ENCODE data around the gene BHMT2. TPM values are rescaled to one million over a fixed set of nuclear protein-coding genes. Genes with fewer than 3 reads are reported as not detected.

BHMT2 gene
- total RNA-seq, 1 donor from 2014 or later, result 7.9 TPM

GRCh38 chr5:79032782-79033181 lies 36.8 kb upstream of the BHMT2 start:
- Histone ChIP-seq H3K27me3 (ENCODE audit: low read depth) (no peaks in the 10 kb centered on the region), H3K9me3 (replicated peaks) (peaks cover 10% of the 10 kb centered on the region), H3K27ac (replicated peaks) (no peak overlapping the region), H3K36me3 (no peaks in the 10 kb centered on the region), H3K4me1 (no peaks in the 10 kb centered on the region), H3K4me3 (no peak overlapping the region)
- no peak for DNase-seq
- no peak for TF ChIP-seq CTCF (IDR thresholded peaks at IDR 0.05; ENCODE audit: borderline replicate concordance)
- intact Hi-C loops (cut with micrococcal nuclease), result no loop called here

- H3K4me3 ChIP-seq, result no peak overlapping the region
- H3K36me3 ChIP-seq, result no peaks in the 10 kb centered on the region
- no peak for TF ChIP-seq CTCF (IDR thresholded peaks at IDR 0.05; ENCODE audit: borderline replicate concordance)
- DNase-seq, result no peak
- intact Hi-C loops (cut with micrococcal nuclease), result no loop called here
- H3K27ac ChIP-seq (replicated peaks), result no peak overlapping the region
- no peaks in the 10 kb centered on the region for H3K27me3 ChIP-seq (ENCODE audit: low read depth)
- H3K9me3 ChIP-seq (replicated peaks), result peaks cover 10% of the 10 kb centered on the region
- H3K4me1 ChIP-seq, result no peaks in the 10 kb centered on the region
Observed at GRCh38 chr5:79035237-79035636, 34.3 kb upstream of the BHMT2 start.

DNA sequence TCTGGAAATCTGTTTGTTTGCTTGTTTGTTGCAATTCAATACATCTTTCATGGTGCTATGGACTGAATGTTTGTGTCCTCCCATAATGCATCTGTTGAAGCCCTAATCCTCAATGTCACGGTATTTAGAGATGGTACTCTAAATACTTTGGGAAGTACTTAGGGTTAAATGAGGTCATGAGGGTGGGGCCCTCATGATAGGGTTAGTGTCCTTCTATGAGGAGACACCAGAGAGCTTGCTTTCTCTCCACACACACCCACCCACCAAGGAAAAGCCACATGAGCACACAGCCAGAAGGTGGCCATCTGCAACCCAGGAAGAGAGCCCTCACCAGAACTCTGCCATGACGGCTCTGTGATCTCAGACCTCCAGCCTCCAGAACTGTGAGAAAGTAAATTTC lies 32.8 kb upstream of the BHMT2 start:
- Histone ChIP-seq H3K9me3 (replicated peaks) (peaks cover 10% of the 10 kb centered on the region), H3K27ac (replicated peaks) (no peak overlapping the region), H3K27me3 (ENCODE audit: low read depth) (no peaks in the 10 kb centered on the region), H3K4me1 (no peaks in the 10 kb centered on the region), H3K4me3 (no peak overlapping the region), H3K36me3 (no peaks in the 10 kb centered on the region)
- no peak for DNase-seq
- no peak for TF ChIP-seq CTCF (IDR thresholded peaks at IDR 0.05; ENCODE audit: borderline replicate concordance)
- intact Hi-C loops (cut with micrococcal nuclease), result no loop called here

DNA sequence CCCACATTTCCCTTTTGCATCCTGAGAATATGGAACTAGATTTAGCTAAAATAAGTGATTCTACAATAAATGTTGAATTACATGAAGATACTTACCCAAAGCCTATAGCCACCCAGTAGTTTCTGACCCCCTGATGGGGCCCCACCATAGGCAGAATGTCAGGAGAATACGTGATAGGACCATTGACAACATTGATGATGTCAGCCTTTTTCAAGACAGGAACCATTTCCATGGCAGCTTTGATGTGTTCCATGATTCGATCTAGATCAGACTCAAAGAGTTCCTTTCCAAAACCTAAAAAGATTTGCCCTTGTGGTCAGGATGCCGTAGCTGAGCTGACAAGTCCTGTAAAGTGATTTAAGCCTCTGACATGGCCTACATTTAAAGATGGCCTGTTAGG lies 27.4 kb upstream of the BHMT2 start:
- no peak for DNase-seq
- no peak for TF ChIP-seq CTCF (IDR thresholded peaks at IDR 0.05; ENCODE audit: borderline replicate concordance)
- Histone ChIP-seq H3K27me3 (ENCODE audit: low read depth) (no peaks in the 10 kb centered on the region), H3K27ac (replicated peaks) (no peak overlapping the region), H3K4me1 (no peaks in the 10 kb centered on the region), H3K4me3 (no peak overlapping the region), H3K9me3 (replicated peaks) (peaks cover 4% of the 10 kb centered on the region), H3K36me3 (no peaks in the 10 kb centered on the region)
- intact Hi-C loops (cut with micrococcal nuclease), result no loop called here

DNA sequence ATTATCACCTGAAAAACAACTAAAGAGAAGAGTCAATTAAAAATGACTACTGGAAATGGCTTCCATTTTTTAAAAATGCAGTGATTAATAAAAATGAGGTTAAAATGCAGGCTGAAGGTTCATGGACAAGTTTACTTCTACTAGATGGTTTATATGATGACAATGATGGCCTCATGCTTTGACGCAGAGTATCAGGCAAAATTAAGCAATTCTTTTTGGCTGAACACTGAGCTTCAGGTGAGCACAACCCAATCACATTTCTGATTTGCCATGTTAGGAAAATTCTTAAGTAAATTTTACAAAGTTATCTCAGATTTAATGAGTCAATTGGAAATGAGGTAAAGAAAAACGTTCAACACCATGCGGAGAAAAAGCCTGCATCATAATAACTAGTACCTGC lies 22.4 kb upstream of the BHMT2 start:
- no peak overlapping the region for H3K4me3 ChIP-seq
- no peak for DNase-seq
- intact Hi-C loops (cut with micrococcal nuclease), result no loop called here
- H3K27me3 ChIP-seq (ENCODE audit: low read depth), result no peaks in the 10 kb centered on the region
- H3K9me3 ChIP-seq (replicated peaks), result peaks cover 7% of the 10 kb centered on the region
- no peaks in the 10 kb centered on the region for H3K36me3 ChIP-seq
- TF ChIP-seq CTCF (IDR thresholded peaks at IDR 0.05; ENCODE audit: borderline replicate concordance), result no peak
- no peak overlapping the region for H3K27ac ChIP-seq (replicated peaks)
- H3K4me1 ChIP-seq, result no peaks in the 10 kb centered on the region

DNA sequence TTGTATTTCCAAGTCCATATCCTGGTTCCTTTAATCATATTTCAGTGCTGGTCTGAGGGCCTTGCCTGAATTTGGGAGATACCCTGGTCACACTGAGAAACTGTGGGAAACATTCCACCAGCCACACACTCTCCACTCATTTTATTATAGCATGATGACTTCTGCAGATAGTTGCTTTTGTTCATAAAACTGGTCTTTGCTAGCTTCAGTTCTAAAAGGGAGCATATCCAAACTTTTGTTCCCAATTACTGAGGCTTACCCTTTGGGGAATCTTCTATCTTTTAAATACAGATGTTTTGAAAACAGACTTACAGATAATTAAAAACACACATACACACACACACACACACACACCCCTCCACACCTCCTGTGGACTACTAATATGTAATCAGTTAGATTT lies 21.1 kb upstream of the BHMT2 start:
- intact Hi-C loops (cut with micrococcal nuclease), result no loop called here

More for the DNA sequence above, 21.1 kb upstream of the BHMT2 start:
- no peaks in the 10 kb centered on the region for H3K4me1 ChIP-seq
- H3K36me3 ChIP-seq, result no peaks in the 10 kb centered on the region
- H3K27me3 ChIP-seq (ENCODE audit: low read depth), result no peaks in the 10 kb centered on the region
- no peak overlapping the region for H3K4me3 ChIP-seq
- no peak for DNase-seq
- no peak for TF ChIP-seq CTCF (IDR thresholded peaks at IDR 0.05; ENCODE audit: borderline replicate concordance)
- no peak overlapping the region for H3K27ac ChIP-seq (replicated peaks)
- H3K9me3 ChIP-seq (replicated peaks), result peaks cover 12% of the 10 kb centered on the region
